ENCODE measurements around the gene CLK3.

GRCh38 chr15:74662064-74662860 lies 46.6 kb downstream of the CLK3 start:
- TF ChIP-seq CTCF (IDR thresholded peaks at IDR 0.05; ENCODE audit: low read length) (no peak), EZH2 (optimal IDR thresholded peaks at IDR 0.05; ENCODE audit: low read depth, low read length) (no peak), EZH2phosphoT487 (IDR thresholded peaks at IDR 0.05; ENCODE audit: low read length) (no peak)
